HEK293 (cell line): ENCODE measurements around the gene THSD7B.

Source experiments
- CTCF ChIA-PET: fragments of 350-600 bp; formaldehyde crosslinking; extraction: SDS; loops from one replicate; lab custom pipeline; 2021; ENCODE audit warnings: antibody characterized with exemption; lab: Yijun Ruan, JAX
- POLR2A ChIA-PET: fragments of 300-600 bp; formaldehyde crosslinking; extraction: SDS; loops from one replicate; lab custom pipeline; 2020; ENCODE audit warnings: antibody characterized with exemption, inconsistent platforms; lab: Yijun Ruan, JAX
- H3K27ac ChIP-seq: fragments of 200-500 bp; sonication (Bioruptor generic); 2 replicates; pipeline ENCODE4 v1.5.1; 2014; ENCODE audit warnings: low read depth, low read length, control low read depth, inconsistent platforms; ENCODE audit errors: extremely low read depth
- H3K36me3 ChIP-seq, 2 experiments: fragments of 200-500 bp in 1 of 2; sonication (Bioruptor generic) in 1 of 2; 1 replicate in 1 of 2; 2 replicates in 1 of 2; pipeline ENCODE4 v1.5.1; 2014 to 2017; ENCODE audit warnings: inconsistent platforms in 2 of 2, low read length in 2 of 2; ENCODE audit not compliant: control insufficient read depth in 2 of 2, insufficient read depth in 1 of 2
- H3K4me1 ChIP-seq: fragments of 200-500 bp; sonication (Bioruptor generic); 2 replicates; pipeline ENCODE4 v1.5.1; 2014; ENCODE audit warnings: mild to moderate bottlenecking, low read length, inconsistent platforms; ENCODE audit not compliant: control insufficient read depth, insufficient read depth
- H3K4me3 ChIP-seq: 2 replicates; pipeline ENCODE4 v1.5.1; 2011; ENCODE audit warnings: low read depth, mild to moderate bottlenecking, control low read depth, low read length, moderate library complexity
- H3K9me3 ChIP-seq: fragments of 200-500 bp; sonication (Bioruptor generic); 2 replicates; pipeline ENCODE4 v1.5.1; 2014; ENCODE audit warnings: low read depth, low read length, inconsistent platforms; ENCODE audit not compliant: control insufficient read depth, insufficient read depth
- GFI1B ChIP-seq: fragments of 450-650 bp; formaldehyde crosslinking; IDR thresholded peaks from 2 replicates; pipeline ENCODE4 v1.5.1; 2016; ENCODE audit warnings: missing biosample characterization, missing genetic modification characterization
- KLF8 ChIP-seq: fragments of 450-650 bp; formaldehyde crosslinking; IDR thresholded peaks from 2 replicates; pipeline ENCODE4 v1.5.1; 2016; ENCODE audit warnings: missing biosample characterization, missing genetic modification characterization
- SP3 ChIP-seq: fragments of 450-650 bp; formaldehyde crosslinking; IDR thresholded peaks from 2 replicates; pipeline ENCODE4 v1.5.1; 2016; ENCODE audit warnings: missing biosample characterization, missing genetic modification characterization
- TRIM28 ChIP-seq: IDR thresholded peaks from 2 replicates; pipeline ENCODE4 v1.6.1; 2011; ENCODE audit warnings: low read length, control low read depth, borderline replicate concordance
- YY1 ChIP-seq: fragments of 450-650 bp; formaldehyde crosslinking; IDR thresholded peaks from 2 replicates; pipeline ENCODE4 v1.5.1; 2018; ENCODE audit warnings: missing biosample characterization, missing genetic modification characterization
- ZFP3 ChIP-seq: fragments of 450-650 bp; formaldehyde crosslinking; IDR thresholded peaks from 2 replicates; pipeline ENCODE4 v1.5.1; 2016; ENCODE audit warnings: low read depth, missing biosample characterization, missing genetic modification characterization
- ZNF10 ChIP-seq: fragments of 450-650 bp; formaldehyde crosslinking; IDR thresholded peaks from 2 replicates; pipeline ENCODE4 v1.5.1; 2017; ENCODE audit warnings: missing biosample characterization, missing genetic modification characterization
- ZNF133 ChIP-seq: fragments of 450-650 bp; formaldehyde crosslinking; IDR thresholded peaks from 2 replicates; pipeline ENCODE4 v1.5.1; 2016; ENCODE audit warnings: missing biosample characterization, missing genetic modification characterization
- ZNF157 ChIP-seq: fragments of 450-650 bp; formaldehyde crosslinking; IDR thresholded peaks from 2 replicates; pipeline ENCODE4 v1.5.1; 2016; ENCODE audit warnings: missing biosample characterization, missing genetic modification characterization
- ZNF2 ChIP-seq: fragments of 450-650 bp; formaldehyde crosslinking; IDR thresholded peaks from 2 replicates; pipeline ENCODE4 v1.5.1; 2016; ENCODE audit warnings: missing biosample characterization, missing genetic modification characterization
- ZNF202 ChIP-seq: fragments of 450-650 bp; formaldehyde crosslinking; IDR thresholded peaks from 2 replicates; pipeline ENCODE4 v1.5.1; 2016; ENCODE audit warnings: missing biosample characterization, missing genetic modification characterization, borderline replicate concordance
- ZNF211 ChIP-seq: fragments of 450-650 bp; formaldehyde crosslinking; IDR thresholded peaks from 2 replicates; pipeline ENCODE4 v1.5.1; 2016; ENCODE audit warnings: low read depth, missing biosample characterization, missing genetic modification characterization
- ZNF214 ChIP-seq: fragments of 450-650 bp; formaldehyde crosslinking; IDR thresholded peaks from 2 replicates; pipeline ENCODE4 v1.5.1; 2017; ENCODE audit warnings: missing biosample characterization, mild to moderate bottlenecking, missing genetic modification characterization, borderline replicate concordance
- ZNF311 ChIP-seq: fragments of 450-650 bp; formaldehyde crosslinking; IDR thresholded peaks from 2 replicates; pipeline ENCODE4 v1.5.1; 2017; ENCODE audit warnings: missing biosample characterization, missing genetic modification characterization, borderline replicate concordance
- ZNF433 ChIP-seq: fragments of 450-650 bp; formaldehyde crosslinking; IDR thresholded peaks from 2 replicates; pipeline ENCODE4 v1.5.1; 2016; ENCODE audit warnings: missing biosample characterization, missing genetic modification characterization, low read depth
- ZNF514 ChIP-seq: fragments of 450-650 bp; formaldehyde crosslinking; IDR thresholded peaks from 2 replicates; pipeline ENCODE4 v1.5.1; 2016; ENCODE audit warnings: missing biosample characterization, missing genetic modification characterization
- ZNF558 ChIP-seq: fragments of 450-650 bp; formaldehyde crosslinking; IDR thresholded peaks from 2 replicates; pipeline ENCODE4 v1.5.1; 2016; ENCODE audit warnings: missing biosample characterization, missing genetic modification characterization
- ZNF596 ChIP-seq: fragments of 450-650 bp; IDR thresholded peaks from 2 replicates; pipeline ENCODE4 v1.5.0; 2018; ENCODE audit warnings: missing biosample characterization, mild to moderate bottlenecking, missing genetic modification characterization, moderate library complexity
- ZNF624 ChIP-seq: fragments of 450-650 bp; formaldehyde crosslinking; IDR thresholded peaks from 2 replicates; pipeline ENCODE4 v1.5.1; 2017; ENCODE audit warnings: missing biosample characterization, missing genetic modification characterization
- ZNF664 ChIP-seq: fragments of 450-650 bp; formaldehyde crosslinking; IDR thresholded peaks from 2 replicates; pipeline ENCODE4 v1.5.1; 2016; ENCODE audit warnings: missing biosample characterization, missing genetic modification characterization
- ZNF670 ChIP-seq: fragments of 450-650 bp; formaldehyde crosslinking; IDR thresholded peaks from 2 replicates; pipeline ENCODE4 v1.5.1; 2016; ENCODE audit warnings: missing biosample characterization, missing genetic modification characterization, low read depth
- ZNF707 ChIP-seq: fragments of 450-650 bp; formaldehyde crosslinking; IDR thresholded peaks from 2 replicates; pipeline ENCODE4 v1.5.1; 2016; ENCODE audit warnings: missing biosample characterization, missing genetic modification characterization
- ZNF747 ChIP-seq: fragments of 450-650 bp; formaldehyde crosslinking; IDR thresholded peaks from 2 replicates; pipeline ENCODE4 v1.5.1; 2016; ENCODE audit warnings: missing biosample characterization, missing genetic modification characterization
- ZNF785 ChIP-seq: fragments of 450-650 bp; formaldehyde crosslinking; IDR thresholded peaks from 2 replicates; pipeline ENCODE4 v1.5.1; 2016; ENCODE audit warnings: missing biosample characterization, missing genetic modification characterization
- ZNF791 ChIP-seq: fragments of 450-650 bp; formaldehyde crosslinking; IDR thresholded peaks from 2 replicates; pipeline ENCODE4 v1.5.1; 2016; ENCODE audit warnings: missing biosample characterization, missing genetic modification characterization
- TF ChIP-seq, protein P1 (sequence below): fragments of 450-650 bp; formaldehyde crosslinking; IDR thresholded peaks from 2 replicates; pipeline ENCODE4 v1.5.1; 2016; ENCODE audit warnings: missing biosample characterization, missing genetic modification characterization, borderline replicate concordance
- TF ChIP-seq, protein P2 (sequence below): fragments of 450-650 bp; formaldehyde crosslinking; IDR thresholded peaks from 2 replicates; pipeline ENCODE4 v1.5.1; 2016; ENCODE audit warnings: missing biosample characterization, missing genetic modification characterization
- TF ChIP-seq, protein P3 (sequence below): fragments of 450-650 bp; formaldehyde crosslinking; IDR thresholded peaks from 2 replicates; pipeline ENCODE4 v1.5.1; 2017; ENCODE audit warnings: missing biosample characterization, missing genetic modification characterization

THSD7B gene

DNA sequence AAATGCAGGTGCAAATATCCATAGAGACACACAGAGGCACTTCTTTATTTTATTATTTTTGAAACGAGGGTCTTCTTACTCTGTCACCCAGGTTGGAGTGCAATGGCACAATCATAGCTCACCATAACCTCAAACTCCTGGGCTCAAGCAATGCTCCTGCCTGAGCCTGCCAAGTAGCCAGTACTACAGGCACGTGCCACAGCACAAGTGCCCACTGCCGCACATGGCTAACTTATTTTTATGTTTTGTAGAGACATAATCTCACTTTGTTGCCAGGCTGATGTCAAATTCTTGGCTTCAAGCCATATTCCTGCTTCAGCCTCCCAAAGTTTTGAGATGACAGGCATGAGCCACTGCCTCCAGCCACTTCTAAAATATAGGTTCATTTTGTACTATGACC is 537.6 kb downstream of the THSD7B start:
- H3K27ac ChIP-seq: no peak overlapping the region
- no peaks in the 10 kb centered on the region for H3K4me1 ChIP-seq
- CTCF ChIA-PET: no interaction called here
- POLR2A ChIA-PET: no interaction called here
- H3K36me3 ChIP-seq: no peaks in the 10 kb centered on the region
- no peaks in the 10 kb centered on the region for H3K9me3 ChIP-seq
- no peak overlapping the region for H3K4me3 ChIP-seq
- TF ChIP-seq ZNF747: no peak
- no peak for TF ChIP-seq ZNF558
- no peak for TF ChIP-seq ZNF785 (tag by site-specific recombination)
- no peak for TF ChIP-seq ZNF202 (tag by site-specific recombination)
- no peak for TF ChIP-seq ZNF157
- TF ChIP-seq ZNF791 (tag by site-specific recombination): no peak
- TF ChIP-seq ZNF596 (tag by site-specific recombination): no peak
- TF ChIP-seq ZFP3 (tag by site-specific recombination): no peak
- TF ChIP-seq, protein P1, sequence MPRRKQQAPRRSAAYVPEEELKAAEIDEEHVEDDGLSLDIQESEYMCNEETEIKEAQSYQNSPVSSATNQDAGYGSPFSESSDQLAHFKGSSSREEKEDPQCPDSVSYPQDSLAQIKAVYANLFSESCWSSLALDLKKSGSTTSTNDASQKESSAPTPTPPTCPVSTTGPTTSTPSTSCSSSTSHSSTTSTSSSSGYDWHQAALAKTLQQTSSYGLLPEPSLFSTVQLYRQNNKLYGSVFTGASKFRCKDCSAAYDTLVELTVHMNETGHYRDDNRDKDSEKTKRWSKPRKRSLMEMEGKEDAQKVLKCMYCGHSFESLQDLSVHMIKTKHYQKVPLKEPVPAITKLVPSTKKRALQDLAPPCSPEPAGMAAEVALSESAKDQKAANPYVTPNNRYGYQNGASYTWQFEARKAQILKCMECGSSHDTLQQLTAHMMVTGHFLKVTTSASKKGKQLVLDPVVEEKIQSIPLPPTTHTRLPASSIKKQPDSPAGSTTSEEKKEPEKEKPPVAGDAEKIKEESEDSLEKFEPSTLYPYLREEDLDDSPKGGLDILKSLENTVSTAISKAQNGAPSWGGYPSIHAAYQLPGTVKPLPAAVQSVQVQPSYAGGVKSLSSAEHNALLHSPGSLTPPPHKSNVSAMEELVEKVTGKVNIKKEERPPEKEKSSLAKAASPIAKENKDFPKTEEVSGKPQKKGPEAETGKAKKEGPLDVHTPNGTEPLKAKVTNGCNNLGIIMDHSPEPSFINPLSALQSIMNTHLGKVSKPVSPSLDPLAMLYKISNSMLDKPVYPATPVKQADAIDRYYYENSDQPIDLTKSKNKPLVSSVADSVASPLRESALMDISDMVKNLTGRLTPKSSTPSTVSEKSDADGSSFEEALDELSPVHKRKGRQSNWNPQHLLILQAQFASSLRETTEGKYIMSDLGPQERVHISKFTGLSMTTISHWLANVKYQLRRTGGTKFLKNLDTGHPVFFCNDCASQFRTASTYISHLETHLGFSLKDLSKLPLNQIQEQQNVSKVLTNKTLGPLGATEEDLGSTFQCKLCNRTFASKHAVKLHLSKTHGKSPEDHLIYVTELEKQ (tag by site-specific recombination): no peak
- TF ChIP-seq SP3 (tag by site-specific recombination): no peak
- TF ChIP-seq ZNF624 (tag by site-specific recombination): no peak
- no peak for TF ChIP-seq ZNF707 (tag by site-specific recombination)
- no peak for TF ChIP-seq TRIM28
- TF ChIP-seq, protein P2, sequence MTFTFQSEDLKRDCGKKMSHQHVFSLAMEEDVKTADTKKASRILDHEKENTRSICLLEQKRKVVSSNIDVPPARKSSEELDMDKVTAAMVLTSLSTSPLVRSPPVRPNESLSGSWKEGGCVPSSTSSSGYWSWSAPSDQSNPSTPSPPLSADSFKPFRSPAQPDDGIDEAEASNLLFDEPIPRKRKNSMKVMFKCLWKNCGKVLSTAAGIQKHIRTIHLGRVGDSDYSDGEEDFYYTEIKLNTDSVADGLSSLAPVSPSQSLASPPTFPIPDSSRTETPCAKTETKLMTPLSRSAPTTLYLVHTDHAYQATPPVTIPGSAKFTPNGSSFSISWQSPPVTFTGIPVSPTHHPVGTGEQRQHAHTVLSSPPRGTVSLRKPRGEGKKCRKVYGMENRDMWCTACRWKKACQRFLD (tag by site-specific recombination): no peak
- no peak for TF ChIP-seq ZNF311 (tag by site-specific recombination)

DNA sequence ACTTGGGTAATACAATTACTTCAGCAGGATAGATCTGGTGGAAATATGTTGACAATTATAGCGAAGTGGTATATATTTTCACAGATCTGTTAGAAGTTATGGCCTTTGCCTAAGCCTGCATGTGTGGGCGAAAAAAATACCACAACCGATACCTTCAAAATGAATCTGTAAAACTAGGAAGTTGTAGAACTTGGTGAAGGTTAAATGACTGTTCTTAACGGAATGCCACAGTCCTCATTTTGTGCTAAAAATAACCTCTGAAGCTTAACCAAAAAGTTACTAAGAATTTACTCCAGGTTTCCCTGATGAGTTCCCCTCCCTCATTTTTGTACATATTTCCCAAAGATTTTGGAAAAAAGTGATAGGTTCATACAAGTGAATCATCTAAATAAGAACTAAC is 550.7 kb downstream of the THSD7B start:
- Histone ChIP-seq H3K27ac (no peak overlapping the region), H3K4me1 (no peaks in the 10 kb centered on the region), H3K36me3 (no peaks in the 10 kb centered on the region), H3K9me3 (no peaks in the 10 kb centered on the region), H3K4me3 (no peak overlapping the region)
- no peak for TF ChIP-seq YY1
- TF ChIP-seq ZNF664: no peak
- no peak for TF ChIP-seq KLF8 (tag by site-specific recombination)
- no peak for TF ChIP-seq ZNF214 (tag by site-specific recombination)
- no peak for TF ChIP-seq ZNF670 (tag by site-specific recombination)
- TF ChIP-seq ZNF514 (tag by site-specific recombination): no peak
- no peak for TF ChIP-seq ZNF10
- TF ChIP-seq ZNF2 (tag by site-specific recombination): no peak
- TF ChIP-seq ZNF133 (tag by site-specific recombination): no peak
- no peak for TF ChIP-seq ZNF211 (tag by site-specific recombination)
- TF ChIP-seq ZNF433 (tag by site-specific recombination): no peak
- TF ChIP-seq, protein P3, sequence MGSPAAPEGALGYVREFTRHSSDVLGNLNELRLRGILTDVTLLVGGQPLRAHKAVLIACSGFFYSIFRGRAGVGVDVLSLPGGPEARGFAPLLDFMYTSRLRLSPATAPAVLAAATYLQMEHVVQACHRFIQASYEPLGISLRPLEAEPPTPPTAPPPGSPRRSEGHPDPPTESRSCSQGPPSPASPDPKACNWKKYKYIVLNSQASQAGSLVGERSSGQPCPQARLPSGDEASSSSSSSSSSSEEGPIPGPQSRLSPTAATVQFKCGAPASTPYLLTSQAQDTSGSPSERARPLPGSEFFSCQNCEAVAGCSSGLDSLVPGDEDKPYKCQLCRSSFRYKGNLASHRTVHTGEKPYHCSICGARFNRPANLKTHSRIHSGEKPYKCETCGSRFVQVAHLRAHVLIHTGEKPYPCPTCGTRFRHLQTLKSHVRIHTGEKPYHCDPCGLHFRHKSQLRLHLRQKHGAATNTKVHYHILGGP (tag by site-specific recombination): no peak
- TF ChIP-seq GFI1B (tag by site-specific recombination): no peak
- POLR2A ChIA-PET: no interaction called here
- CTCF ChIA-PET: no interaction called here
